Type B pancreatic cell (in vitro differentiated cells): ENCODE results near the gene RAD51B. TPM values are rescaled to one million over a fixed set of nuclear protein-coding genes. Genes with fewer than 3 reads are reported as not detected.
A peak's percentile ranks its signal among the peaks of the same experiment; 100 is the strongest.
"Not testable (repeated sequence)": the region's sequence is repeated elsewhere in the genome, so short reads cannot be mapped to it uniquely, and the experiment has no call there.

ENCODE experiments used
- DNase-seq: peaks from one replicate; pipeline ENCODE4 v3.0.0; 2021; ENCODE audit warnings: mixed read lengths; ENCODE audit not compliant: unreplicated experiment; ENCODE audit errors: extremely low spot score
- H3K27ac Mint-ChIP-seq: 2 replicates; pipeline ENCODE4 v1.8.0; 2021; ENCODE audit warnings: mild to moderate bottlenecking, mixed read lengths
- H3K27me3 Mint-ChIP-seq: 2 replicates; pipeline ENCODE4 v1.8.0; 2021; ENCODE audit warnings: mixed read lengths
- H3K36me3 Mint-ChIP-seq: 2 replicates; pipeline ENCODE4 v1.8.0; 2021; ENCODE audit warnings: mixed read lengths
- H3K4me1 Mint-ChIP-seq: one replicate; pipeline ENCODE4 v1.8.0; 2021; ENCODE audit warnings: mixed read lengths; ENCODE audit not compliant: unreplicated experiment
- H3K4me3 Mint-ChIP-seq: 2 replicates; pipeline ENCODE4 v1.8.0; 2021; ENCODE audit warnings: mild to moderate bottlenecking, mixed read lengths
- H3K9me3 Mint-ChIP-seq: 2 replicates; pipeline ENCODE4 v1.8.0; 2021; ENCODE audit warnings: mixed read lengths
- CTCF ChIP-seq: fragments of 200-600 bp; sonication (generic); conservative IDR thresholded peaks from 2 replicates; pipeline ENCODE4 v1.5.0; 2021; ENCODE audit warnings: antibody characterized with exemption, mild to moderate bottlenecking
- total RNA-seq: library from RNA; stranded (reverse); gene quantifications from 2 replicates; pipeline ENCODE4 v1.2.1, GENCODE V29; 2021; ENCODE audit warnings: low replicate concordance

Gene RAD51B
- total RNA-seq, 1 donor from 2014 or later: 27.3 TPM

DNA sequence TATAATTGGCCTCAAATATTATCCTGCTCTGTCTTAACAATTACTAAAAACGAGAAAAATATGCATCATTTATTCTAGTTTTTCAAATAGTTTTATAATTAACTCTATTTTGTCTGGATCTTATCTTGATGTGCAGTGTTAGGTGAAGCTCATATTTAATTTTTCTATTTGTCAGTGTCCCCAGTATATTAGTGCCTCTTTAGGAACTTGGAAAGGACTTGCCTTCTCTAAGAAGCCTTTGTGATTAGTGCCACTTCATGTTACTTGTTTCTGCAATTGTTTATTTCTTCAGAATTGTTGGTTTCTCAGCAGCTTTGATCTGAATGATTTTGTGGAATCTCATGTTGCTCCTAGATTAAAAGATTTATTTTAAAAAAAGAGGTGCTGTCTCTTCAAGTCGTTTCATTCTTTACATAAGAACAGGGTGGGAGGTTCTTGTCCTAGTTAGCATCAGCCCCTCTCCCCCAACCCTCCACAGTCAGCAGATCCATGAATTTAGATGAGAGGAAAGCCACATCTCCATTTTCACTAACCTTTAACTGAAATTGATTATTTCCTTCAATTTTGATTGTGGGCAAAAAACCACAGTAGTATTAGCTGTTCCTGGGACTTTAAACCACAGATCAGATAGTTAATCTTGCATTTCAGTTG lies 434.4 kb downstream of the RAD51B start:
- H3K4me3 Mint-ChIP-seq: no peak overlapping the region
- DNase-seq: no peak
- peaks cover 68% of the 10 kb centered on the region for H3K4me1 Mint-ChIP-seq
- no peaks in the 10 kb centered on the region for H3K27me3 Mint-ChIP-seq
- peak overlapping the region; percentile 7 for H3K27ac Mint-ChIP-seq
- peaks cover 8% of the 10 kb centered on the region for H3K9me3 Mint-ChIP-seq
- TF ChIP-seq CTCF: no peak
- peaks cover 8% of the 10 kb centered on the region for H3K36me3 Mint-ChIP-seq

DNA sequence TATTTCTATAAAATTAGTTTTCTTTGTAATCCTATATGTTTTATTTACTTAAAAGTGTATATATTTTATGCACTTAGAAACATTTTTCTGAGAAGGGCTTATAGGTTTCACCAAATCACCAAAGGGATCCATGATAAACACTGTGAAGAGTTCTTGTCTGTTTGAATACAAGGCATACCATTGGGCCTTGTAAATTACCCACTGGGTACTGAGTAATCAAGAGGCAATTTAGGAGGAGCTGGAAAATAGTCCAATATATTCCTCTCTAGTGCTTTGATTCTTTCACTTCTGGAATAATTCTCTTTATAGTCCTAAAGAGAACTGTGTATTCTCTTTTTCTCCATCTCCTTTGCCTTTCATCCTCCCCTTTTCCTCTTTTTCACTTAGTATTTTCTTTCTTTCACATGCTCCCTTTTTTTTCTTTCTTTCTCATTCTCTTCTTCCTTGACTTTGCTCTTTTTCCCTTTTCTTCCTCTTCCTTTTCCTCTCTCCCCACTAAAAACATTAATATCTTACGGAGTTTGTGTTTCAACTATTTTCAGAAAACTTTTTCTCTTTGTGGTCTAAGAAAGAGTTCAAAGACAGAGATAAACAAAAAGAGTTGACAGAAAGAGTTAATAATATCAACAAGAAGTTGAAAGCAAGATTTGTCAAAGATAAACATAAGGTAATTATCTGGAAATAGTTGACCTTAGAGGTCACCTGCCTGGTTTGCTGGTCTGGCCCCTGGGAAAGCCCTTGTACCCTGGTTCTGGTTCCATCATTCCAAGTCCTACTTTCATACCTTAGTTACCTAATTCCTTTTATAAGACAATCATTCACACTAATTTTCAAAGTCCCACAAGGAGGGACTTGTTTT lies 435.3 kb downstream of the RAD51B start:
- peak overlapping the region; percentile 5 for H3K4me3 Mint-ChIP-seq

DNA sequence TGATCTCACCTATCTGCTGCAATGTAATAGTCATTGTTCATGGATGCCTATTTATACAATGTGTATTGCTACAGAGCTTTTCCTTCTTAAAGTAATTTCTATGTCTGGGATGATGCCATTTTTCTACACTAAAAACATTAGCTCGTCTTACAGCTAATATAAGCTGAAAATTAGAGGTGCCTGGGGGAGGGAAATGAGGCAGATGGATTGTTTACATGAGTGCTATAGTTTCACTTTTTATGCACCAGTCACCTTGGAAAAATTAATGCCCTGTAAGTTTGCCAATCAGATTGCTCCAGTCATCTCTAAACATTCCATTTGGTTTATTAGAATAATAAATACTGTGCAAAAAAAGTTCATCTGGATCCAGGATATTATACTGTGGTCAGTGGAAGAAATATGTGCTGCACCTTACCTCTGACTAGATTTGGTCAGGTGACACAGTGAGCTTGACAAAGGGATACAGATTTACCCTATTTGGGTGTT lies 436.2 kb downstream of the RAD51B start:
- DNase-seq: no peak
- Mint-ChIP-seq H3K4me3 (peak overlapping the region; percentile 5), H3K4me1 (peaks cover 66% of the 10 kb centered on the region), H3K36me3 (peaks cover 13% of the 10 kb centered on the region), H3K9me3 (peaks cover 8% of the 10 kb centered on the region), H3K27ac (peak overlapping the region; percentile 85), H3K27me3 (no peaks in the 10 kb centered on the region)
- TF ChIP-seq CTCF: no peak

More for the DNA sequence above, 435.3 kb downstream of the RAD51B start:
- no peak for DNase-seq
- Mint-ChIP-seq H3K4me1 (peaks cover 66% of the 10 kb centered on the region), H3K9me3 (peaks cover 8% of the 10 kb centered on the region), H3K27ac (peak overlapping the region; percentile 54), H3K36me3 (peaks cover 9% of the 10 kb centered on the region), H3K27me3 (no peaks in the 10 kb centered on the region)
- TF ChIP-seq CTCF: no peak

DNA sequence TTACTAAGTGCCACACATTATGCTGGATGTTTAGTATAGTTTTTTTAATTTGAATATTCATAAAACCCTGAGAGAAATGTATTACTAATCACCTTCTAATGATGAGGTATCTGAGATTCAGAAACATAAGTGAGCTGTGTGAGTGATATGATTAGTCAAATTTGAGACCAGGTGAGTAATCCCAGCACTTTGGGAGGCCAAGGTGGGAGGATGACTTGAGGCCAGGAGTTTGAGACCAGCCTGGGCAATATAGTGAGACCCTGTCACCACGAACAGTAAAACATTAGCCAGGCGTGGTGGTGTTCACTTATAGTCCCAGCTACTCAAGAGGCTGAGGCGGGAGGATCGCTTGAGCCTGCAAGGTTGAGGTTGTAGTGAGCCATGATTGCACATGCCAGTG lies 438.4 kb downstream of the RAD51B start:
- TF ChIP-seq CTCF: no peak
- peaks cover 73% of the 10 kb centered on the region for H3K4me1 Mint-ChIP-seq
- H3K36me3 Mint-ChIP-seq: peaks cover 13% of the 10 kb centered on the region
- H3K9me3 Mint-ChIP-seq: peaks cover 8% of the 10 kb centered on the region
- no peaks in the 10 kb centered on the region for H3K27me3 Mint-ChIP-seq
- no peak overlapping the region for H3K27ac Mint-ChIP-seq
- DNase-seq: no peak
- H3K4me3 Mint-ChIP-seq: no peak overlapping the region

DNA sequence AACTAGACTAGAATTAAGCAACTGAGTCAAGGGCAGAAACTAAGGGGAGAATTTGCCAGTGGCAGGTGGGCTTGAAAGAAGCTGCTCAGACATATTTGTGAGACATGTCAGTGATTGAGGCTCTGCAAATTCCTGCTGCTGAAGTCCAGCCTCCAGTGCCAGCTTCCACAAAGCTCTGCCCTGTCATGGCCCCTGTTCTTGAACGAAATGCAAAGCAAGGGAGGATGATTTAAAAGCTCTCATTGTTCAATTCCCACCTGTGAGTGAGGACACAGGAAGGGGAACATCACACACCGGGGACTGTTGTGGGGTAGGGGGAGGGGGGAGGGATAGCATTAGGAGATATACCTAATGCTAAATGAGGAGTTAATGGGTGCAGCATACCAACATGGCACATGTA lies 439.4 kb downstream of the RAD51B start:
- DNase-seq, H3K27me3 Mint-ChIP-seq, H3K9me3 Mint-ChIP-seq, H3K4me3 Mint-ChIP-seq: not testable (repeated sequence)
- peaks cover 13% of the 10 kb centered on the region for H3K36me3 Mint-ChIP-seq
- H3K4me1 Mint-ChIP-seq: peaks cover 71% of the 10 kb centered on the region
- peak overlapping the region; percentile 48 for H3K27ac Mint-ChIP-seq

DNA sequence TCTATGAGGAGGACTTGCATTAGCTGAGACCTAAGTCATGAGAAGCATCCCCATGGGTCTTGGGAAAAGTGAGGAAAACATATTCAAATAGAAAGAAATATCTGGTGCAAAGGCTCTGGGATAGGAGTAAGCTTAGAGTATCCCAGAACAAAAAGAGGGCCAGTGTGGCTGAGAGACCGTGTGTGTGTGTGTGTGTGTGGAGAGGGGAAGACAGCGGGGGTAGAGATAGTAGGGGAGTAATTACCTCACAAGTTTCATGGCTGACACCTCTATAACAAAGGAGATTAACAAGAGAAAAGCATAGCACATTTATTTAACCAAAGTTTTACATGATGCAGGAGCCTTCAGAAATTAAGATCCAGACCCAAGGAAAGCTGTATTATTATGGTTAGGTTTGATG lies 440.5 kb downstream of the RAD51B start:
- H3K4me3 Mint-ChIP-seq: peak overlapping the region; percentile 18
- DNase-seq: no peak
- H3K27ac Mint-ChIP-seq: peak overlapping the region; percentile 57
- H3K9me3 Mint-ChIP-seq: peaks cover 8% of the 10 kb centered on the region
- H3K36me3 Mint-ChIP-seq: peaks cover 13% of the 10 kb centered on the region
- H3K4me1 Mint-ChIP-seq: peaks cover 73% of the 10 kb centered on the region
- TF ChIP-seq CTCF: no peak
- no peaks in the 10 kb centered on the region for H3K27me3 Mint-ChIP-seq
